Measurements from ENCODE around the gene MAP3K21. TPM values are rescaled to one million over a fixed set of nuclear protein-coding genes. Genes with fewer than 3 reads are reported as not detected.

Gene MAP3K21
- total and polyA plus RNA-seq, 9 of the 15 experiments (the other 6 are each of a cell fraction or from before 2014, with no cell fraction given): 0.23 to 0.86 (median 0.49) TPM

DNA sequence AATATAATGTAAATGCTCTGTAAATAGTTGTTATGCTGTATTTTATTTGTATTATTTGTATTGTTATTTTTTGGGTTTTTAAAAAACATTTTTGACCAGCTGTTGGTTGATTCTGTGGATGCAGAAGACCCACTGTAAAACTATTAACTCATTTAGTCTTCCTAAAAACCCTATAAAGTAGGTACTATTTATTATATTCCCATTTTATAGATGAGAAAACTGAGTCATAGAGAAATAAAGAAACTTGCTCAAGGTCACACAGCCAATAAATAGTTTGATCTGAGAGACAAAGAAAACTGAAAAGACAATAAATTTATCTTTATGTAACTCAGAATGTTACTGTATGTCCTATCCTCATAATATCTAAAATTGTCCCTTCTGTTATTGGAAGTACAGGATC lies 1.2 kb upstream of the MAP3K21 start (continued):
- TF ChIP-seq, protein P1, sequence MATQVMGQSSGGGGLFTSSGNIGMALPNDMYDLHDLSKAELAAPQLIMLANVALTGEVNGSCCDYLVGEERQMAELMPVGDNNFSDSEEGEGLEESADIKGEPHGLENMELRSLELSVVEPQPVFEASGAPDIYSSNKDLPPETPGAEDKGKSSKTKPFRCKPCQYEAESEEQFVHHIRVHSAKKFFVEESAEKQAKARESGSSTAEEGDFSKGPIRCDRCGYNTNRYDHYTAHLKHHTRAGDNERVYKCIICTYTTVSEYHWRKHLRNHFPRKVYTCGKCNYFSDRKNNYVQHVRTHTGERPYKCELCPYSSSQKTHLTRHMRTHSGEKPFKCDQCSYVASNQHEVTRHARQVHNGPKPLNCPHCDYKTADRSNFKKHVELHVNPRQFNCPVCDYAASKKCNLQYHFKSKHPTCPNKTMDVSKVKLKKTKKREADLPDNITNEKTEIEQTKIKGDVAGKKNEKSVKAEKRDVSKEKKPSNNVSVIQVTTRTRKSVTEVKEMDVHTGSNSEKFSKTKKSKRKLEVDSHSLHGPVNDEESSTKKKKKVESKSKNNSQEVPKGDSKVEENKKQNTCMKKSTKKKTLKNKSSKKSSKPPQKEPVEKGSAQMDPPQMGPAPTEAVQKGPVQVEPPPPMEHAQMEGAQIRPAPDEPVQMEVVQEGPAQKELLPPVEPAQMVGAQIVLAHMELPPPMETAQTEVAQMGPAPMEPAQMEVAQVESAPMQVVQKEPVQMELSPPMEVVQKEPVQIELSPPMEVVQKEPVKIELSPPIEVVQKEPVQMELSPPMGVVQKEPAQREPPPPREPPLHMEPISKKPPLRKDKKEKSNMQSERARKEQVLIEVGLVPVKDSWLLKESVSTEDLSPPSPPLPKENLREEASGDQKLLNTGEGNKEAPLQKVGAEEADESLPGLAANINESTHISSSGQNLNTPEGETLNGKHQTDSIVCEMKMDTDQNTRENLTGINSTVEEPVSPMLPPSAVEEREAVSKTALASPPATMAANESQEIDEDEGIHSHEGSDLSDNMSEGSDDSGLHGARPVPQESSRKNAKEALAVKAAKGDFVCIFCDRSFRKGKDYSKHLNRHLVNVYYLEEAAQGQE (IDR thresholded peaks at IDR 0.05; ENCODE audit: borderline replicate concordance): no peak
- TF ChIP-seq, protein P1 (CRISPR knock-in tag; IDR thresholded peaks at IDR 0.05; ENCODE audit: low read depth): no peak
- TF ChIP-seq ZNF785 (CRISPR knock-in tag; IDR thresholded peaks at IDR 0.05): no peak
- TF ChIP-seq SMARCC2 (IDR thresholded peaks at IDR 0.05; ENCODE audit: low read depth): no peak
- TF ChIP-seq ZNF77 (CRISPR knock-in tag; IDR thresholded peaks at IDR 0.05): no peak
- TF ChIP-seq, protein P2, sequence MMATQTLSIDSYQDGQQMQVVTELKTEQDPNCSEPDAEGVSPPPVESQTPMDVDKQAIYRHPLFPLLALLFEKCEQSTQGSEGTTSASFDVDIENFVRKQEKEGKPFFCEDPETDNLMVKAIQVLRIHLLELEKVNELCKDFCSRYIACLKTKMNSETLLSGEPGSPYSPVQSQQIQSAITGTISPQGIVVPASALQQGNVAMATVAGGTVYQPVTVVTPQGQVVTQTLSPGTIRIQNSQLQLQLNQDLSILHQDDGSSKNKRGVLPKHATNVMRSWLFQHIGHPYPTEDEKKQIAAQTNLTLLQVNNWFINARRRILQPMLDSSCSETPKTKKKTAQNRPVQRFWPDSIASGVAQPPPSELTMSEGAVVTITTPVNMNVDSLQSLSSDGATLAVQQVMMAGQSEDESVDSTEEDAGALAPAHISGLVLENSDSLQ (IDR thresholded peaks at IDR 0.05): no peak
- TF ChIP-seq BCOR (IDR thresholded peaks at IDR 0.05): peak; percentile 57; the same call in 1 of the 2 replicates
- TF ChIP-seq, protein P3, sequence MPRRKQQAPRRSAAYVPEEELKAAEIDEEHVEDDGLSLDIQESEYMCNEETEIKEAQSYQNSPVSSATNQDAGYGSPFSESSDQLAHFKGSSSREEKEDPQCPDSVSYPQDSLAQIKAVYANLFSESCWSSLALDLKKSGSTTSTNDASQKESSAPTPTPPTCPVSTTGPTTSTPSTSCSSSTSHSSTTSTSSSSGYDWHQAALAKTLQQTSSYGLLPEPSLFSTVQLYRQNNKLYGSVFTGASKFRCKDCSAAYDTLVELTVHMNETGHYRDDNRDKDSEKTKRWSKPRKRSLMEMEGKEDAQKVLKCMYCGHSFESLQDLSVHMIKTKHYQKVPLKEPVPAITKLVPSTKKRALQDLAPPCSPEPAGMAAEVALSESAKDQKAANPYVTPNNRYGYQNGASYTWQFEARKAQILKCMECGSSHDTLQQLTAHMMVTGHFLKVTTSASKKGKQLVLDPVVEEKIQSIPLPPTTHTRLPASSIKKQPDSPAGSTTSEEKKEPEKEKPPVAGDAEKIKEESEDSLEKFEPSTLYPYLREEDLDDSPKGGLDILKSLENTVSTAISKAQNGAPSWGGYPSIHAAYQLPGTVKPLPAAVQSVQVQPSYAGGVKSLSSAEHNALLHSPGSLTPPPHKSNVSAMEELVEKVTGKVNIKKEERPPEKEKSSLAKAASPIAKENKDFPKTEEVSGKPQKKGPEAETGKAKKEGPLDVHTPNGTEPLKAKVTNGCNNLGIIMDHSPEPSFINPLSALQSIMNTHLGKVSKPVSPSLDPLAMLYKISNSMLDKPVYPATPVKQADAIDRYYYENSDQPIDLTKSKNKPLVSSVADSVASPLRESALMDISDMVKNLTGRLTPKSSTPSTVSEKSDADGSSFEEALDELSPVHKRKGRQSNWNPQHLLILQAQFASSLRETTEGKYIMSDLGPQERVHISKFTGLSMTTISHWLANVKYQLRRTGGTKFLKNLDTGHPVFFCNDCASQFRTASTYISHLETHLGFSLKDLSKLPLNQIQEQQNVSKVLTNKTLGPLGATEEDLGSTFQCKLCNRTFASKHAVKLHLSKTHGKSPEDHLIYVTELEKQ (CRISPR knock-in tag; IDR thresholded peaks at IDR 0.05): no peak
- TF ChIP-seq, protein P4, sequence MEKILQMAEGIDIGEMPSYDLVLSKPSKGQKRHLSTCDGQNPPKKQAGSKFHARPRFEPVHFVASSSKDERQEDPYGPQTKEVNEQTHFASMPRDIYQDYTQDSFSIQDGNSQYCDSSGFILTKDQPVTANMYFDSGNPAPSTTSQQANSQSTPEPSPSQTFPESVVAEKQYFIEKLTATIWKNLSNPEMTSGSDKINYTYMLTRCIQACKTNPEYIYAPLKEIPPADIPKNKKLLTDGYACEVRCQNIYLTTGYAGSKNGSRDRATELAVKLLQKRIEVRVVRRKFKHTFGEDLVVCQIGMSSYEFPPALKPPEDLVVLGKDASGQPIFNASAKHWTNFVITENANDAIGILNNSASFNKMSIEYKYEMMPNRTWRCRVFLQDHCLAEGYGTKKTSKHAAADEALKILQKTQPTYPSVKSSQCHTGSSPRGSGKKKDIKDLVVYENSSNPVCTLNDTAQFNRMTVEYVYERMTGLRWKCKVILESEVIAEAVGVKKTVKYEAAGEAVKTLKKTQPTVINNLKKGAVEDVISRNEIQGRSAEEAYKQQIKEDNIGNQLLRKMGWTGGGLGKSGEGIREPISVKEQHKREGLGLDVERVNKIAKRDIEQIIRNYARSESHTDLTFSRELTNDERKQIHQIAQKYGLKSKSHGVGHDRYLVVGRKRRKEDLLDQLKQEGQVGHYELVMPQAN (IDR thresholded peaks at IDR 0.05; ENCODE audit: borderline replicate concordance): no peak
- TF ChIP-seq ADNP (tag; IDR thresholded peaks at IDR 0.05): peak; percentile 77
- no peak for TF ChIP-seq ZZZ3 (IDR thresholded peaks at IDR 0.05)
- peak; percentile 98 for TF ChIP-seq RBM25 (IDR thresholded peaks at IDR 0.05; ENCODE audit: low read depth, low read length, severe bottlenecking)
- TF ChIP-seq, protein P5, sequence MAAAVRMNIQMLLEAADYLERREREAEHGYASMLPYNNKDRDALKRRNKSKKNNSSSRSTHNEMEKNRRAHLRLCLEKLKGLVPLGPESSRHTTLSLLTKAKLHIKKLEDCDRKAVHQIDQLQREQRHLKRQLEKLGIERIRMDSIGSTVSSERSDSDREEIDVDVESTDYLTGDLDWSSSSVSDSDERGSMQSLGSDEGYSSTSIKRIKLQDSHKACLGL (CRISPR knock-in tag; IDR thresholded peaks at IDR 0.05; ENCODE audit: borderline replicate concordance, poor library complexity, severe bottlenecking): no peak
- no peak for TF ChIP-seq PURB (CRISPR knock-in tag; IDR thresholded peaks at IDR 0.05; ENCODE audit: low read depth)
